HG03432 (cell line): ENCODE data around the gene ZNF48.
A peak's percentile ranks its signal among the peaks of the same experiment; 100 is the strongest.
"Not testable (repeated sequence)": the region's sequence is repeated elsewhere in the genome, so short reads cannot be mapped to it uniquely, and the experiment has no call there.

Experiments used
- ATAC-seq: cut with Tn5 transposase; IDR thresholded peaks from one replicate; pipeline ENCODE4 v1.9.1; 2021; ENCODE audit warnings: mild to moderate bottlenecking, moderate library complexity; ENCODE audit not compliant: unreplicated experiment

Gene ZNF48

GRCh38 chr16:30377050-30377811 is 18.0 kb upstream of the ZNF48 start:
- no peak for ATAC-seq

GRCh38 chr16:30377812-30378235 is 17.4 kb upstream of the ZNF48 start:
- peak; percentile 43 for ATAC-seq

- ATAC-seq = peak; percentile 86
These were observed 16.7 kb upstream of the ZNF48 start for GRCh38 chr16:30378236-30379157.

GRCh38 chr16:30379158-30379783 is 15.9 kb upstream of the ZNF48 start:
- ATAC-seq = no peak

GRCh38 chr16:30380072-30380802 is 15.0 kb upstream of the ZNF48 start:
- no peak for ATAC-seq

- ATAC-seq = no peak
These were observed 14.4 kb upstream of the ZNF48 start for GRCh38 chr16:30380803-30381208.

- ATAC-seq = no peak
These were observed 13.8 kb upstream of the ZNF48 start for GRCh38 chr16:30381291-30382041.

- peak; percentile 28 for ATAC-seq
These were observed 12.9 kb upstream of the ZNF48 start, which contains the start of gene SEPTIN1 for GRCh38 chr16:30382111-30382881. Gene SEPTIN1 (minus strand): TSS chr16:30382561. CDS start chr16:30382542, 19 bp downstream.

GRCh38 chr16:30383521-30383920 is 11.7 kb upstream of the ZNF48 start:
- no peak for ATAC-seq

GRCh38 chr16:30394592-30395154 is 547 bp upstream of the ZNF48 start:
- no peak for ATAC-seq

GRCh38 chr16:30395992-30396585 is 869 bp downstream of the ZNF48 start:
- no peak for ATAC-seq

- ATAC-seq = not testable (repeated sequence)
These were observed 1.4 kb downstream of the ZNF48 start for GRCh38 chr16:30396627-30397026.

GRCh38 chr16:30397056-30397455 is 1.8 kb downstream of the ZNF48 start:
- no peak for ATAC-seq

- no peak for ATAC-seq
These were observed 2.8 kb downstream of the ZNF48 start for GRCh38 chr16:30397776-30398660.

- ATAC-seq = no peak
These were observed 3.6 kb downstream of the ZNF48 start for GRCh38 chr16:30398661-30399434.

GRCh38 chr16:30399435-30400186 is 4.4 kb downstream of the ZNF48 start:
- ATAC-seq = no peak
